IPS-18c (cell line): ENCODE measurements around the gene AHR.
"Not testable (repeated sequence)": the region's sequence is repeated elsewhere in the genome, so short reads cannot be mapped to it uniquely, and the experiment has no call there.

Source experiments
- H3K4me3 ChIP-seq: 2 replicates; pipeline ENCODE4 v1.7.0; 2013; ENCODE audit warnings: low read depth, mild to moderate bottlenecking, low read length, moderate library complexity; ENCODE audit not compliant: insufficient read depth
- H3K9me3 ChIP-seq: one replicate; pipeline ENCODE4 v1.6.1; 2013; ENCODE audit warnings: mild to moderate bottlenecking, low read length, moderate library complexity; ENCODE audit not compliant: control insufficient read depth, insufficient read depth

Gene AHR

DNA sequence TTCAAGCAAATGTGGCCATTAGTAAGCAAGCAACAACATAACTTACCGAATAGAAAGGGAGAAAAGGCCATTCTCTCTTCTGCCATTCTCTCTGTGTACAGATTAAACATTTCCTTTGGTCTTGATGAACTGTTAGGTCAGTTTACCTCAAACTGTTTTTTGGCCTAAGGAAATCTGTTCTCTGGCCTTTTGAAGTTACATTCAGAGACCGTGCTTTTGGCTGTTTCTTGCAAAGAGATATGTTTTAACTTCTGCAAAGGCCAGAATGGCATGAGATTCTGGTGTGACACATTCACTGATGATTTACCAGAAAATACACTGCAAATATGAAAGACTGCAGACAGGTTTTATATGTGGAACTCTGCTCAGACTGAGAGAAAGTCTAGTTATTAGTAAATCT, 22.2 kb downstream of the AHR start:
- Histone ChIP-seq H3K4me3 (no peak overlapping the region), H3K9me3 (no peaks in the 10 kb centered on the region)

DNA sequence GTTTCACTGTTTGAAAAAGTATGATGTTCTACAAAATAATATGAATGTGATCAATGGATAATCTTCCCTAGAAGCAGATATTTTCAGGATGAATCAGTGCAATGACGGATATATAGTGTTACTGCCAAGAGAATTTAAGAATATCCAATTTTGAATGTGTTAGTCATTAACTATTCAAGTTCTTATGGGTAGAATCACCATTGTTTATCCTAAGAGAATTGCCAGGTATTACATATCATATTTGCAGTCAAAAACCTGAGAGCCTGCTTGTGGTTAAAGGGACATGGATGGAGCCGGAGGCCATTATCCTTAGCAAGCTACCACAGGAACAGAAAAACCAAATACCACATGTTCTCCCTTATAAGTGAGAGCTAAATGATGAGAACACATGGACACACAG, 26.9 kb downstream of the AHR start:
- H3K9me3 ChIP-seq, result no peaks in the 10 kb centered on the region
- H3K4me3 ChIP-seq, result no peak overlapping the region

DNA sequence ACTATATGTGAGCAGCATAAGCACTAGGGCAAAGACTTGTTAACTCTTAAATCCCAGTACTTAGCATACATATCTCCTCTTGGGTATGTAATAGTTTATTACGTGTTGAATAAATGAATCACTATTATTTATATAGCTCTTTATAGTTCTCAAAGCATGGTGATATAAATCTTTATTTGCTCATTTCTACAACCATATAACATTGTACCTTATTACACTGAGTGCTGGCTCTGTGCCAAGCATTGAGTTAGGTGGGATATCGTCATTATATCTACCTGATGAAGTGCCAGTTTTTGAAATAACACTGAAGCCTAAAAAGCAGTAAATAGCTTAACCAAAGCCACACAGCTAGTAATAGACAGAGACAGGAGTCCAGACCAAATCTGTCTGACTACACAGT, 27.9 kb downstream of the AHR start:
- H3K4me3 ChIP-seq, result no peak overlapping the region
- no peaks in the 10 kb centered on the region for H3K9me3 ChIP-seq

DNA sequence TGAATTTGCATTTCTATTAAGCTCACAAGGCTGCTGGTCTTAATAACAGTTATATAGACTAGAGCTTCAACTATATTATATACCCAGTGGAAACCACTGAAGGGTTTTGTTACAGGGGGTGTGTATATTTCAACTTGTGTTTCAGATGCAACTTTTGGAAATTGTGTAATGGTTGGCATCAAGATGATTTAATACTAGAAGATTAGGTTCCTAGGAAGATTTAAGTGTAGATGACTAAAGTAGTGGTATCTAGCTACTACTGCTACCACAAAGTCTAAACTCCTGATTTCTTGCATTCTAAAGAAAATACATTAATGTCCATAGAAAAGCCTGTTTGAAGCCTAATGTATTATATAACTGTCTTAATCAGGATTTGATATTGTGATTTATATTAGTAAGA, 30.2 kb downstream of the AHR start:
- Histone ChIP-seq H3K9me3 (no peaks in the 10 kb centered on the region), H3K4me3 (no peak overlapping the region)

DNA sequence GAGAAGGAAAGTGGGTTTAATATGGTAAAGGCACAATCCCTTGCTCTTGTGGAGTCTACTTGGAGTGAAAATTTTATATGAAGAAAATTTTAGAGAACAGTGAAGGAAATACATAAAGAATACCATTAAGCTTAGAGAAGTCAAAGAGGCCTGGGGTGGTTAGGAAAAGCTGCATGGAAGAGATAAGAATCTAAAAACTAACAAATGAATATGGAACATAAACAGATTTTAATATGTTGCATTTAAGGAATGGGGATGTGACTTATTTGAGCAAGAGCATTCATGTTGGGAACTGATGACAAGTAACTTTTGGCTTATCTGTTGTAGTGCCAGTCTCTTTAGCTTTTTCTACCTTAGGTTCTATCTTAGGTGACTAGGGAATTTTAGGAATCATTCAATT, 31.0 kb downstream of the AHR start:
- H3K9me3 ChIP-seq, result no peaks in the 10 kb centered on the region
- no peak overlapping the region for H3K4me3 ChIP-seq

DNA sequence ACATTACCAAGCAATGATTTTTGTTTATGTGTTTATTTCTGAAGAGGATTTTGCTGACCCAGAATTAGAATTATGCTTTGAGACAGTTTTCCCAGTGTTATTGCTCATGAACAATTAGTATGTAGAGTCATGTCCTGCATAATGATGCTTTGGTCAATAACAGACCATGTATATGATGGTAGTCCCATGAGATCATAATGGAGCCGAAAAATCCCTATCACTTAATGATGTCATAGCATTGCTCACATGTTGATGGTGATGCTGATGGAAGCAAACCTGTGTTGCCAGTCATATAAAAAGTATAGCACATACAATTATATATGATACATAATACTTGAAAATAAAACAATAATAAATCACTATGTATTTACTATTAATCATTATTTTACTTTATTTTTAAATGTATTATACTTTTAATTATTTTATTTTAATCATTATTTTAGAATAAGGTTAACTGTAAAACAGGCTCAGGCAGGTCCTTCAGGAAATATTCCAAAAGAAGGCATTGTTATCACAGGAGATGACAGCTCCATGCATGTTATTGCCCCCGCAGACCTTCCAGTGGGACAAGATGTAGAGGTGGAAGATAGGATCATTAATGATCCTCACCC, 33.5 kb downstream of the AHR start:
- H3K9me3 ChIP-seq, result no peaks in the 10 kb centered on the region
- H3K4me3 ChIP-seq, result no peak overlapping the region

DNA sequence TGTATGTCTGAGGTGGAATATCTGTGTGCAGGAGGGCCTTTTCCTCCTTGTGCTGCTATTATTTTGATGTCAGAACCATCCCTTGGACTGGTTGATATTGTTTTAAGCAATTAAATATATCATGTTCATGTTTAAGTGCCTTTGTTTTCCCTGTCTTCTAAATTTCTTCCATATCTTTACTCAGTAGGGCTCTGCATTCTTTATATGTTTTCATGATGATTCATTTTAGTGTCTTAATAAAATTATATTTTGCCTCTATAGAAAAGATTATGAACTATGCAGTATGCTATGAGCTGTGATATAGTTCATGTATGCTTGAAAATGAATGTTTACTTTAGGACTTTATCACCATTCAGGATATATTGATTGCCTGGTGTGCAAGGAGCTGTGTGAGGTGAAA, 34.8 kb downstream of the AHR start:
- Histone ChIP-seq H3K9me3 (no peaks in the 10 kb centered on the region), H3K4me3 (no peak overlapping the region)

DNA sequence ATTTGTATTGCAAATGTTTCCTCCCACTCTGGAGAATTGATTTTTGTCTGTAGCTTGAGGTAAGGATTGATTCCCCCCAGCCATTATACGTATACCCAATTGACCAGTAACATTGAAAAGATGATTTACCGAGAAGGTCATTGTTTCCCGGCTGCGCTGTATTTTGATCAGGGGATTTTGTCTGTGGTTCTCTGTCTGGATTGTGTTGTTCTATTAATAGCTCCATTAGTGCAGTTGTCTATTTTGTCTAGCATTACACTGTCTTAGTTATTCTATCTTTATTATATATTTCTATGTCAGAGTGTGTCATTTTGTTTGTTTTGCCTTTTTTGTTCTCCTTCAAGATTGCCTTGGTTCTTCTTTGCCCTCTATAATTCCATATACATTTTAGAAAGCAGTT, 37.7 kb downstream of the AHR start:
- Histone ChIP-seq H3K4me3 (no peak overlapping the region), H3K9me3 (no peaks in the 10 kb centered on the region)

DNA sequence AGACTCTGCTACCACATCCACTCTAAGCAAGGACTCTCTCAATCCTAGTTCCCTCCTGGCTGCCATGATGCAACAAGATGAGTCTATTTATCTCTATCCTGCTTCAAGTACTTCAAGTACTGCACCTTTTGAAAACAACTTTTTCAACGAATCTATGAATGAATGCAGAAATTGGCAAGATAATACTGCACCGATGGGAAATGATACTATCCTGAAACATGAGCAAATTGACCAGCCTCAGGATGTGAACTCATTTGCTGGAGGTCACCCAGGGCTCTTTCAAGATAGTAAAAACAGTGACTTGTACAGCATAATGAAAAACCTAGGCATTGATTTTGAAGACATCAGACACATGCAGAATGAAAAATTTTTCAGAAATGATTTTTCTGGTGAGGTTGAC, 40.7 kb downstream of the AHR start:
- Histone ChIP-seq H3K9me3 (no peaks in the 10 kb centered on the region), H3K4me3 (no peak overlapping the region)

DNA sequence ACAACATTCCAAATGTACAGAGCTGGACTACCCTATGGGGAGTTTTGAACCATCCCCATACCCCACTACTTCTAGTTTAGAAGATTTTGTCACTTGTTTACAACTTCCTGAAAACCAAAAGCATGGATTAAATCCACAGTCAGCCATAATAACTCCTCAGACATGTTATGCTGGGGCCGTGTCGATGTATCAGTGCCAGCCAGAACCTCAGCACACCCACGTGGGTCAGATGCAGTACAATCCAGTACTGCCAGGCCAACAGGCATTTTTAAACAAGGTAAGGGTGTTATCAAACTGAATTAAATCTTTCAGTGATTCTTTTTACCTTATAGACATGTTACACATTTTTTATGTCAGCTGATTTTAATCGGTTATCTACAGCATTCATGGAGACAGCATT, 41.5 kb downstream of the AHR start:
- Histone ChIP-seq H3K4me3 (no peak overlapping the region), H3K9me3 (no peaks in the 10 kb centered on the region)

DNA sequence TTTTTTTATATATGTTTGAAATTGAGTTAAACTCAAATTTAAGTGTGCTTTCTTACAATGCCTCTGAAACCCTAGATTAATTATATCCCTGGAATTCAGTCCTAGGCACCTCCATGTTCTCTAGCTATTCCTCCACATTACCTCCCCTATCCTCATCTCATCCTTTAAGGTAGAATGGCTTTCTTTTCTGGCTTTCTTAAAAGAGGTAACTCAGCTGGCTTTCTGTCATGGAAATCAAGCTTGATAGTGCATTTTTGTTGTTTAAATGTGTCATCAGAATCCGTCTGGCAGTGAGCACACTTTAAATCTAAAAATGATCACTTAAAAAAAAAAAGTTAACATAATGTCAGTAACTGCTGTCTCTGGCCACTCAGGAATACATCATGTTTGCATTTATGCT, 42.2 kb downstream of the AHR start:
- Histone ChIP-seq H3K4me3 (no peak overlapping the region), H3K9me3 (no peaks in the 10 kb centered on the region)

DNA sequence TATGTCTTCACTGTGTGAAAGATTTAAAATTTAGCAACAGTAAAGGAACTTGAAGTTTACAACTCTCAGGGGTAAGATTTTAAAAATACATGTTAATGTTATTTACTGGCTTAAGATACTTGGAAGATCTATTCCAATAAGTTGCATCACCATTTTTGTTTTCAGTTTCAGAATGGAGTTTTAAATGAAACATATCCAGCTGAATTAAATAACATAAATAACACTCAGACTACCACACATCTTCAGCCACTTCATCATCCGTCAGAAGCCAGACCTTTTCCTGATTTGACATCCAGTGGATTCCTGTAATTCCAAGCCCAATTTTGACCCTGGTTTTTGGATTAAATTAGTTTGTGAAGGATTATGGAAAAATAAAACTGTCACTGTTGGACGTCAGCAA, 44.3 kb downstream of the AHR start:
- Histone ChIP-seq H3K9me3 (no peaks in the 10 kb centered on the region), H3K4me3 (no peak overlapping the region)

DNA sequence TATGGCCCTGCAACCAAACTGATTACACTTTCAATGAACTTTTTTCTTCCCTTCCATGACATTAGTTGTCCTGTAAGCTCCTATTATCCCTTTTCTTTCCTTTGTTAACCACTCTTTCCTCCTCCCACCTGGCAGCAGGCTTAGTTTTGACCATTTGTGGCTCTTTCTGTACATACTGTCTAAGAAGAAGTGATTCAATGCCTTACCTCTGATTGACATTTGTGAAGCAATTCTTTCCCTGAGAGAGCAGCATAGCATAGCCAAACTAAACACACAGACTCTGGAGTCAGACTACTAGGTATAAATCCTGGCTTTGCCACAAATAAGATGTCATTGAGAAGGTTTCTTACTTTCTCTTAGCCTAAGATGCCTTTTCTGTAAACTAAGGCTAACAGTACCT, 48.9 kb downstream of the AHR start:
- H3K4me3 ChIP-seq, result no peak overlapping the region
- peaks cover 3% of the 10 kb centered on the region for H3K9me3 ChIP-seq

DNA sequence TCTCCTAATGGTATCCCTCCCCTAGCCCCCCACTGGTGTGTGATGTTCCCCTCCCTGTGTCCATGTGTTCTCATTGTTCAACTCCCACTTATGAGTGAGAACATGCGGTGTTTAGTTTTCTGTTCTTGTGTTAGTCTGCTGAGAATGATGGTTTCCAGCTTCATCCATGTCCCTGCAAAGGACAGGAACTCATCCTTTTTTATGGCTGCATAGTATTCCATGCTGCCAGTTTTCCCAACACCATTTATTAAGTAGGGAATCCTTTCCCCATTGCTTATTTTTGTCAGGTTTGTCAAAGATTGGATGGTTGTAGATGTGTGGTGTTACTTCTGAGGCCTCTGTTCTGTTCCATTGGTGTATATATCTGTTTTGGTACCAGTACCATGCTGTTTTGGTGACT, 50.5 kb downstream of the AHR start:
- H3K9me3 ChIP-seq, H3K4me3 ChIP-seq: not testable (repeated sequence)

DNA sequence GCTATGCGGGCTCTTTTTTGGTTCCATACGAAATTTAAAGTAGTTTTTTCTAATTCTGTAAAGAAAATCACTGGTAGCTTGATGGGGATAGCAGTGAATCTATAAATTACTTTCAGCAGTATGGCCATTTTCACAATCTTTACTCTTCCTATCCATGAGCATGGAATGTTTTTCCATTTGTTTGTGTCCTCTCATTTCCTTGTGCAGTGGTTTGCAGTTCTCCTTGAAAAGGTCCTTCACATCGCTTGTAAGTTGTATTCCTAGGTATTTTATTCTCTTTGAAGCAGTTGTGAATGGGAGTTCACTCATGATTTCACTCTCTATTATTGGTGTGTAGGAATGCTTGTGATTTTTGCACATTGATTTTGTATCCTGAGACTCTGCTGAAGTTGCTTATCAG, 51.9 kb downstream of the AHR start:
- not testable (repeated sequence) for H3K4me3 ChIP-seq, H3K9me3 ChIP-seq

DNA sequence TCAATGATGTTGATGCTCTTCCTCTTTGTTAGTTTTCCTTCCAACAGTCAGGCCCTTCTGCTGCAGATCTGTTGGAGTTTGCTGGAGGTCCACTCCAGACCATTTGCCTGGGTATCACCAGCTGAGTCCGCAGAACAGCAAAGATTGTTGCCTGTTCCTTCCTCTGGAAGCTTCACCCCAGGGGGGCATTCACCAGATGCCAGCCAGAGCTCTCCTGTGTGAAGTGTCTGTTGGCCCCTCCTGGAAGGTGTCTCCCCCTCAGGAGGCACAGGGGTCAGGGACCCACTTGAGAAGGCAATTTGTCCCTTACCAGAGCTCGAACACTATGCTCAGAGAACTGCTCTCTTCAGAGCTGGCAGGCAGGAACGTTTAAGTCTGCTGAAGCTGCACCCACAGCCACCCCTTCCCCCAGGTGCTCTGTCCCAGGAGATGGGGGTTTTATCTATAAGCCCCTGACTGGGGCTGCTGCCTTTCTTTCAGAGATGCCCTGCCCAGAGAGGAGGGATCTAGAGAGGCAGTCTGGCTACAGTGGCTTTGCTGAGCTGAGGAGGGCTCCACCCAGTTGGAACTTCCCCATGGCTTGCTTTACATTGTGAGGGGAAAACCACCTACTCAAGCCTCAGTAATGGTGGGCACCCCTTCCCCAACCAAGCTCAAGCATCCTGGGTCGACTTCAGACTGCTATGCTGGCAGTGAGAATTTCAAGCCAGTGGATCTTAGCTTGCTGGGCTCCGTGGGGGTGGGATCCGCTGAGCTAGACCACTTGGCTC, 55.4 kb downstream of the AHR start:
- not testable (repeated sequence) for H3K9me3 ChIP-seq, H3K4me3 ChIP-seq

DNA sequence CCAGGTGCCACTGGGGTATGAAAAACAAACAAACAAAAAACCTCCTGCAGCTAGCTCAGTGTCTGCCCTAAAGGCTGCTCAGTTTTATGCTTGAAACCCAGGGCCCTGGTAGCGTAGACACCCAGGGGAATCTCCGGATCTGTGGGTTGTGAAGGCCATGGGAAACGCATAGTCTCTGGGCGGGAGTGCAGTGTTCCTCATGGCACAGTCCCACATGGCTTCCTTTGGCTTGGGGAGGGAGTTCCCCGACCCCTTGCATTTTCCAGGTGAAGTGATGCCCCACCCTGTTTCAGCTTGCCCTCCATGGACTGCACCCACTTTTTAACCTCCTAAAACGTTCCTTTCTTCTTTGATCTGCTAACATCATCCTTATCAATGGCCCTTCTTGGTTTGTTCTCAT, 56.0 kb downstream of the AHR start:
- Histone ChIP-seq H3K4me3 (no peak overlapping the region), H3K9me3 (peaks cover 2% of the 10 kb centered on the region)

DNA sequence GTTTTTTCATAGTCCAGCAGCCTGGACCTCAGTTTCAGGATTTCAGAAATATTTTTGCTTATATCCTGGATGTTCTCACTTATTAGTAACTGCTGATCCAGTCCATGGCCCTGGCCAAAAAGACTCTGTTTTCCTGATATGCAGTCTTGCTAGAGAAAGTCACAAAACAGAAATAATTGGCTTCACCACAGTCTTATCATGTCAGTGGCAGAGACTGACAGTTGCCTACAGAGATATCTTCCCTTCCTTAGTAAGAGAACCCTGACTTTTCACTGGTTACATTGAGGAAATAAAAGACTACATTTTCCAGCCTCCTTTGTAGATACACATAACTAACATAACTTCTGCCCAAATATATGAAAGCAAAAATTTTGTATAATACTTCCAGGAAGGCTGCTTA, 56.6 kb downstream of the AHR start:
- no peak overlapping the region for H3K4me3 ChIP-seq
- H3K9me3 ChIP-seq, result peaks cover 2% of the 10 kb centered on the region

DNA sequence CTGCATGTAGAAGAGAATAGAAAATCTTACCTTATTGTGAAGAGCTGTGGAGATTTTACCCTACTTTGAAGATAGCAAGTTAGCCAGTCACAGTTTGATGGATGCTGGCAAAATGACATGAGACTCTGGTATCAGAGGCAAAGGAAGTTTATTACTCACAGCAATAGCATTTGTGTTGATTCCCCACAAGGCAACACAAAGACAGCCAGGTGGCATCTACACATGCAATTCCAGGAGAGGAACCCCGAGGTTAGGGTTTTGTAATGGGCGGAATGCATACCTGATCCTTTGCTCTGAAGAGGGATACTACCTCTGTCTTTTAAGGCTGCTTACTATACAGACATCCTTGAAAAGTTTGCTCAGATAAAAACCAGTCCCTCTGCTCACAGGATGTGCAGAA, 59.5 kb downstream of the AHR start:
- peaks cover 2% of the 10 kb centered on the region for H3K9me3 ChIP-seq
- no peak overlapping the region for H3K4me3 ChIP-seq
